ENCODE results near the gene SETDB2.

- peak; percentile 20 to 45 for TF ChIP-seq POLR2A (IDR thresholded peaks at IDR 0.05)
- TF ChIP-seq, protein P1, sequence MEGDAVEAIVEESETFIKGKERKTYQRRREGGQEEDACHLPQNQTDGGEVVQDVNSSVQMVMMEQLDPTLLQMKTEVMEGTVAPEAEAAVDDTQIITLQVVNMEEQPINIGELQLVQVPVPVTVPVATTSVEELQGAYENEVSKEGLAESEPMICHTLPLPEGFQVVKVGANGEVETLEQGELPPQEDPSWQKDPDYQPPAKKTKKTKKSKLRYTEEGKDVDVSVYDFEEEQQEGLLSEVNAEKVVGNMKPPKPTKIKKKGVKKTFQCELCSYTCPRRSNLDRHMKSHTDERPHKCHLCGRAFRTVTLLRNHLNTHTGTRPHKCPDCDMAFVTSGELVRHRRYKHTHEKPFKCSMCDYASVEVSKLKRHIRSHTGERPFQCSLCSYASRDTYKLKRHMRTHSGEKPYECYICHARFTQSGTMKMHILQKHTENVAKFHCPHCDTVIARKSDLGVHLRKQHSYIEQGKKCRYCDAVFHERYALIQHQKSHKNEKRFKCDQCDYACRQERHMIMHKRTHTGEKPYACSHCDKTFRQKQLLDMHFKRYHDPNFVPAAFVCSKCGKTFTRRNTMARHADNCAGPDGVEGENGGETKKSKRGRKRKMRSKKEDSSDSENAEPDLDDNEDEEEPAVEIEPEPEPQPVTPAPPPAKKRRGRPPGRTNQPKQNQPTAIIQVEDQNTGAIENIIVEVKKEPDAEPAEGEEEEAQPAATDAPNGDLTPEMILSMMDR (IDR thresholded peaks at IDR 0.05 in 4 of 5, conservative IDR thresholded peaks at IDR 0.05 in 1 of 5) = no peak
Observed at GRCh38 chr13:49444524-49445395, 686 bp downstream of the SETDB2 start.
